HPDE6-E6E7 (cell line): Measurements from ENCODE around the gene SLC47A2.
"Not testable (repeated sequence)": the region's sequence is repeated elsewhere in the genome, so short reads cannot be mapped to it uniquely, and the experiment has no call there.

Experiments
- DNase-seq: peaks from one replicate; pipeline ENCODE4 v3.0.0; 2011; ENCODE audit warnings: missing footprints; ENCODE audit errors: extremely low spot score

The SLC47A2 gene

GRCh38 chr17:19716108-19717030 lies at the start of gene SLC47A2:
Gene SLC47A2, minus strand, starts transcription at chr17:19716584. Its CDS starts 29 bp downstream, at chr17:19716555.
- no peak for DNase-seq

GRCh38 chr17:19766016-19766415 lies 49.6 kb upstream of the SLC47A2 start:
- DNase-seq, result no peak

GRCh38 chr17:19763991-19764390 lies 47.6 kb upstream of the SLC47A2 start:
- not testable (repeated sequence) for DNase-seq

- DNase-seq, result no peak
Observed at GRCh38 chr17:19763416-19763815, 47.0 kb upstream of the SLC47A2 start.

GRCh38 chr17:19762515-19762961 lies 46.2 kb upstream of the SLC47A2 start:
- DNase-seq, result peak; percentile 70

DNA sequence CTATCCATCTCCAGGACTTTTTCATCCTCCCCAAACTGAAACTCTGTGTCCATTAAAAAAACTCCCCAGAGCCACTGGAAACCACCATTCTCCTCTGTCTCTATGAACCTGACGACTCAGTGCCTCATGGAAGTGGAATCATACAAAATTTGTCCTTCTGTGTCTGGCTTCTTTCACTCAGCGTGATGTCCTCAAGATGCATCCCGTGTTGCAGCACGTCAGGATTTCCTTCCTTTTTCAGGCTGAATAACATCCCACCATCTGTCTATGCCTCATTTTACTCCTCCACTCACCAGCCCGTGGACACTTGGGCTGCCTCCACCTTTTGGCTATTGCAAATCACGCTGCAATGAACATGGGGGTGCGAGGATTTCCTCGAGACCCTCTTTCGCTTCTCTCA lies 44.4 kb upstream of the SLC47A2 start:
- no peak for DNase-seq

DNA sequence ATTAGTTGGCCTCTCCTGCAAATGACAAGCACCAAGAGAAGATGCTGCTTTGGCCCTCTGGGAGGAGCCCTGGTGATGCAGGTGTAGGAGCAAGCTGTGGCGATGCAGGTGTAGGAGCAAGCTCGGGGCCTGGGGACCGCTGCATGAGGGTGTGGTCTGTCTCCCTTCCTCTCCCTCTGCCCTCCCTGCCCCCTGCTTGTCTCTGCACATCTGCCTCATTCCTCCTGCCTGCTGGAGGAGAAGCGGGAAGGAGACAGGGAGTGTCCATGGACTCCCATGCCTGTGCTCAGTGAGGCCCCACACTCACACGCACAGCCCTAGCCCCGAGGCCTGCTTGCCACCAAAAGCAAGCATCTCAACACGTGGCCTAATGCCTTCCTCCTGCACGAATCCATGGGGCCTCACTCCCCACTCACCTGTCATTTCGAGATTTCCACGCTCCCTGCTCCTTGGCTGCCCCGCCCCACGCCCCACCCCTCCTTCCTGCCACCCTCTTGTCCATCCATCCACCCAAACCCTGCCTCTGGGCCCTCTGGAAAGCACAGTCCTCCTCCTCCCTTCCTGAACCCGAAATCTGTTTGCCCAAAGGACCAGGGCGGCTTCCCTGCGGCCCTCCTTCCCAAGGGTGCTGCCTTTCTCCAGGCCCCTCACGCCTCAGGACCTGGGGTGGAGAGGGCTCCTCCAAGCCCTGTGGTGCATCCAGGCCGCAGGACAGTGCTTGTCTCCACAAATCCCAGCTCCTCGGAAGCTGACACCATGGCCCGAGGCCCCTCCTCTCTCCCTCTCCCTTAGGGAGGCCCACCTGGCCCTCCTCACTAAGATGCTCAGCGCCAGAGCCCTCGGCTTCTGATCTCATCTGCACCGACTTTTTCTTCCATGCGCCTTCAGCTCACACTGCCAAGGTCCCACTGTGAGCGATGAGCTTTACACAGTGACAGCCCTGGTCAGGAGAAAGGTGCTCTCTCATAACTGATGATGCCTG lies 43.5 kb upstream of the SLC47A2 start:
- no peak for DNase-seq

DNA sequence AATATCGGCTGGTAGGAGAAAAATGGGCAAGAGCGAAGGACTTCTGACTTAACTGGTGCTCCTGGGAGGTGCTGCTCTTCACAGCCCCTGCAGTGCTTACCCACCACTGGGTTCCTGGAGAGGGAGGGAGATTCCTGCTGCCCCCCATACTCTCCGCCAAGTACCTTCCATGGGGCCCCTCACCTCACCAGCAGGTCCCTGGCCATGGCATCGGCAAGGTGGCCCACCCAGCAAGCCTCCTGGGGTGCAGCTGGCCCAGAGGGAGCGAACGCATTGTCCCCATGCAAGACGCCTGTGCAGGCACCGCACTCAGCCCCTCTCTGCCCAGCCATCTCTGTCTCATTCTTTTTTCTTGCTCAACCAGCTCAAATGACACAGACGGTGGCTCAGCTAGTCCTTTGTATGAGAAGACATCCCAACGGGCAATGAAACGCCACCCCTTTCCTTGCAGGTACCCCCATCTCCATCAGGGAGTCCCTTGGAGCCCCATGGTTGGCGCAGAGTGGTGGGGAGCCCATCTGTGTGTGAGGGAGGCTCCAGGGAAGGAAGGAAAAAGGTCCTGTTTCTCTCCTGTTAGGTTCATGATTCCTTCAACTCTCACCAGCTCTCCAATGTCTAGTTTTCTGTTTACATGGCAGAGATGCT lies 41.3 kb upstream of the SLC47A2 start:
- DNase-seq, result no peak

DNA sequence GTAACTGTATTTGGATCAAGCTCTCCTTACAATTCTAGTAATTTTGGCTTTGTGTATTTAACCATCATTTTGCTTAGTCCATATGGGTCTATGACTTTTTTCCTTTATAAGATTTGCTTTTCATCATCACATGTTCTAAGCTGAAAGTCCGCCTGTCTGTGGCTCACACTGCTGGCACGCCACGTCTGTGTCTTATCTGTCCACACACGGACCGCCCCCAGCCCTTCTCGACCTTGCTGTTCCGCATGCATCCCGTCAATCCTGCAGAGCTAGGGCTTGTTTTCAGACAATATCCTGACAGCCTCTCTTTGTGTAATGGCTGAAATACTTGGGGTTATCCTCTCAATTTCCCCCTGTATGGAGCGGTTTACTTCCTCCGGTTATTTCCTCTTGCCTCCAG lies 40.2 kb upstream of the SLC47A2 start:
- DNase-seq, result no peak

DNA sequence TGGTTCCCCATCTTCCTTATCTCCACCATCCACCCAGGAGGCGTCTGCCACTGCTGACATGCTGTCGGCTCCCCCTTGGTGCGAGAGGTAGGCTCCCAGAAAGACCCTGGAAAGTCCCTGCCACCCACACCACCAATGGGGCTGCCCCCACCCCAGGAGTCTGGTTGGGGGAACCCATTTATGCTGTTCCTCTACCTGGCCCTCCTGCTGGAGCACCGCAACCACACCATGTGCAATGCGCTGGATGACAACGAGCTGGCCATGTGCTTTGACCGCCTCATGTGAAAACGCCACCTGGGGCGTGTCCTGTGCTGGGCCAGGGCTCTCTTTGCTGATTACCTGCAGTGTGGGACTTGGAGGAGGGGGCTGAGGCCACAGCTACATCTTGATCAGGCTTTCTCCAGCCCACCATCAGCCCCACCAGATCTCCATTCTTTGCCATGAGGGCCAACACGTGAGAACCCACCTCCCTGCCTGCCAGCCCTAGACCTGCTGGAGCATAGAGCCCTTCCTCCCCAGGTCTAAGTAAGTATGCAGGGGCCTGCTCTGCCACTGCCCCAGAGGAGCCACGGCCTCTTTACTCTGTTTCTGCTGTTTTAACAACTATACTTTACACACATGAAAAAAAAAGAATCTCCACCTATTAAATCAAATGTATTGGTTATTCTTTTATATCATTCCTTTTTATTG lies 39.6 kb upstream of the SLC47A2 start:
- DNase-seq, result no peak

- DNase-seq, result no peak
Observed at GRCh38 chr17:19755392-19755791, 39.0 kb upstream of the SLC47A2 start.

DNA sequence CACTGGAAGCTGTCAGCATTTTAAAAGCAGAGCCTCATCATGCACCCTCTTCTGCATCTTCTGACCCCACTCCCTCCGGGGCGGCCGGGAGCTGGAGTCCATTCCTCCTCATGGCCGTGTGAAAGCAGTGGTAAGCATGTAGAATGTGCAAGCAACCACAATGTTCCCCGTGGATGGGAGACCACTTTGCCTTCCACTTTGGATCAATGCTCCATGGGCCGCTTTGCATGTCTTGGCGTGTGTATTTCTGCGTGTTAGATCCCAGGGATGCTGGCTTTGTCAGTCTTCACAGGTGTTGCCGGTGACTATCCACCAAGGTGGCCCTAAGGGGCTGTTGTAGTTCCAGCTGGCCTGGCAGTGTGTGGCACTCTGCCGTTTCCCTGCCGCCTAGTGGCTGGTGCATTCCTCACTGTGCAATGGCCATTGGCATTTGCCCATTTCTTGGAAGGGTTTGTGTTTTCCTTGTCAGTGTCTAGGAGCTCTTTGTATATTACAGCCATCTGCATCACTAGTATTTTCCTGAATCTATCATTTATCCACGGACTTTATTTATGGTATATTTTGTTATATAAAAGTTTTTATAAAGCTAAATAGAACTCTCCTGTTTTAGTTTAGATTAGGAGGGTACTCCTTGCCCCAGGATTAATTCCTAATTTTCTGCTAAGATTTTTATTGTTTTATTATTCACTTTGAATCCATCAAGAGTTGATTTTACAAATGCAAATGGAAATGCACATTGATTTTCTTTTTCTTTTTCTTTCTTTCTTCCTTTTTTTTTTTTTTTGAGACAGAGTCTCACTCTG lies 37.5 kb upstream of the SLC47A2 start:
- DNase-seq, result peak; percentile 53

- DNase-seq, result peak; percentile 95
Observed at GRCh38 chr17:19753051-19753509, 36.7 kb upstream of the SLC47A2 start.

DNA sequence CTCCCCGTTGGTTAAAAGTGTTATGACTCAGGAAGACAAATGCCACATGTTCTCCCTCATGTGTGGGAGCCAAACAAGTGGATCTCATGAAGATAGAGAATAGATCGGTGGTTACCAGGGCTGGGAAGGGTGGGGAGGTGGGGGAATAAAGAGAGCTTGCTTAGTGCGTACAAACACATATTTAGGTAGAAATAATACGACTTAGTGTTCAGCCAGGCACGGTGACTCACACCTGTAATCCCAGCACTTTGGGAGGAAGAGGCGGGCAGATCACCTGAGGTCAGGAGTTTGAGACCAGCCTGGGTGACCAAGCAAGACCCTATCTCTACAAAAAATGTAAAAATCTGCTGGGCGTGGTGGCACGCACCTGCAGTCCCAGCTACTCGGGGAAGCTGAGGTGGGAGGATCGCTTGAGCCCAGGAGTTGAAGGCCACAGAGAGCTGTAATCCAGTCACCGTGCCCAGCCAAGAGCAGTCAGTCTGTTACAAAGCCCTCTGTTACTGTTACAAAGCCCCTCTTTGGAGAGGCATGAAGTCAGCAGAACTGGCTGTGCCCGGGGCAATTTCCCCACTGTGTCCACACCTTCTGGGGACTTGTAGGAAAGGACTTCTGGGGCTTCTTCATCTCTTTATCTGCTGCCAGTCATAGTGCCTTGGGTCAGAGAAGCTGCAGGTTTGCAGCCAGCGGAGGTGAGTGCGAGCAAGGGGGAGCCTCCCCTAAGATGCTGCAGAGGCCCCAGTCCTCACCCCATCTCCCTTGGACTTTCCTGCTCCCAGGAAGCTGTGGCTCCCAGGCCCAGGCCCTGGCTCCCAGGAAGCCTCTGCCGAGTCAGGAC lies 36.0 kb upstream of the SLC47A2 start:
- no peak for DNase-seq

DNA sequence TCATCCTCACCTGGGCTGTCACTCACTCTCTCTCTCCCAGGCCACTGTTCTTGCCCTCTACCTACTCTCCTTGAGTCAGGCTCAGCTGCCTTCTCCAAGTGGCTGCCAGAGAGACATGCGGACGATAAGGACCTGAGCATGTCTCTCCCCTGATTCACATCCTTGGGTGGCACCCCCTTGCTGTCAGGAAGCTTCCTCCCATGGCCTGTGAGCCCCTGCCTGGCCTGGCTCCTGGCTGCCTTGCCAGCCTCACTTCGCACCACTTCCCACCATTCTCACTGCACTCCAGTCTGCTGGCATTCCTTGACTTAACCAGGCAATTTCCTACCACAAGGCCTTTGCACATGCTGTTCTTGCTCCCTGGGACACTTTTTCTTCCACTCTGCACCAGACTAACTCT lies 34.5 kb upstream of the SLC47A2 start:
- no peak for DNase-seq

DNA sequence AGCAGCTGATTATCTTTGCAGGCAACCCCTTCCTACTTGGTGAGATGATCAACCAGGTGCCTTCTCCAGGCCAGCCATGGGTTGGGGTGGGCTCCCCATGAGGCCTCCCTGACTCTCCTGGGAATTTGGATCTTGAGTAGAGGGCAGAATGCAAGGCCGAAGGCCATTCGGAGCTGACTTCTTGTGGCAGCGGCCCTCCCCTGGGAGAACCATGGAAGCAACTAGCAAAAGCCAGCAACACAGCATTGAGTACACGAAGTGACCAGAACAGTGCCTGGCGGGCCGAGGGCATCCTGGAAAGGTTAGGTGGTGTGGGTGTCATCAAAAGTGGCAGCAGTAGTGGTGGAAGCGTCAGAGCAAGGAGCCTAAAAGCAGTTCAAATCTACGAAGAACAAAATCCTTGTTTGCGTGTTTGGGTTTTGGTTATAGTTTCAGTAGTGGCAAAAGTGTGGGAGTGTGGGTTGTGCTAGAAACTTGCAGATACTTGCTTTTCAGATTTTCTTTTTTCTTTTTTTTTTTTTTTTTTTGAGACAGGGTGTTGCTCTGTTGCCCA lies 33.7 kb upstream of the SLC47A2 start:
- DNase-seq, result no peak

DNA sequence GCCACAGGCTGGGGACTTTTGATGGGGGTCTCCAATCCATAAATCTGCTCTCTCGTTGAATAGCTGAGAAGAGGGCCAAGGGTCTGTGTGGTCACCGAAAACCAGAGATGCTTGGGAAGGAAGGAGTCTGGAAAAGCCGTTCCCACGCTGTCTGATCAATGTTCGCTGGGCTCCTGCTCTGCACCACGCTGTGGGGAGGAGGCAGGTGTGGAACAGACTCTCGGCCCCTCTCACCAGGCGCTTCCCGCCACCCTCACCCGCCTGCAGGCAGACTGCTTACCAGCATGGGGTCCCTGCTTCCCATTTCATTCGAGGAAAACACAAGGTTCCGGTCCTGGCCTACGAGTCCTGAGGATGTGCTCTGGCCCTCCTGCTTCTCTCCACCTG lies 32.4 kb upstream of the SLC47A2 start:
- DNase-seq, result no peak

- DNase-seq, result no peak
Observed at GRCh38 chr17:19747829-19748806, 31.7 kb upstream of the SLC47A2 start, which contains the start of gene ALDH3A1. Gene ALDH3A1, minus strand, starts transcription at chr17:19748298. Its CDS starts 3,169 bp downstream, at chr17:19745129.
